Measurements from ENCODE around the gene HOXA3.

HOXA3 gene

DNA sequence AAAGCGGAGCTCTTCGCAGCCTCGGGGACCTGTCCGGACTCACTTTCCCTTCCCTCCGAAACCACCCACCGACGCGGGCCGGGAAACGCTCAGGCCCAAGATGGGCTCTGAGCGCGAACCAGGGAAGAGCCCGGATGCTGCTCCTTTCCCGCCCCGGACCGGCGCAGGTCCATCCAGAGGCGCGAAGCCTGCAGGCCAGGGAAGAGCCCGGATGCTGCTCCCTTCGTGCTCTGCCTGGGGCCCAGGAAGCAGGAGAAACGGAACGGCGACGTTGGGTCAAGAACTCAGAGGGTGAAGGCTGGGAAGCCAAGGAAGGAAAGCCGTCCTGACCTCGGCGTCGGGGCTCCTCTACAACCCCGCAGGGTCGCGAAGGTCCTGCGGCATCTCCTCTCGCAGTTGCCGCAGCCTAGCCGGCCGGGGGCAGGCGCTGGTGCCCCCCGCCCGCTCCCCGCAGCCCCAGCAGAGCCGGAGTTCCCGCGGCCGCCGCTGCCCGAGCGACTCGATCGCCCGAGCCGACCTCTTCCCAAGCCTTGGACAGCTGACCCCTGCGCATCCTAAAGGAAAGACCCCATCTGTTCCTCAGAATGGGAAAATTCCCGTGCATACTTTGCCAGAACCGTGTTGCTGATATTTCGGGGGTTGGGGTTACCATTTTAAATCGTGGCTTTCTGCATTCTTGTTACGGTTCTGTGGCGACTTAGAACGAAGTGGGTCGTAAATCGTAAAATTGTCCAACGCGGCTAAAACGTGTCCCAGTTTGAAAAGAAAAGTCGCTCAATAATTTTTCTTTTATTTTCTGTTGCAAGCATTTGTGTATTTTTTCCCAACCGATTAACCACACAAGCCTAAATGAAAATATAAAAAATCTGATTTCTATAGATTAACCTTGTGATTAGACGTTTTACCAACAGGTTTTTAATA lies 64.1 kb downstream of the HOXA3 start:
- DNase-seq (ENCODE audit: low read depth), result no peak

- no peak for DNase-seq (ENCODE audit: low read depth)
These were observed 68.7 kb downstream of the HOXA3 start for GRCh38 chr7:27083646-27084045.

- no peak for DNase-seq (ENCODE audit: low read depth)
These were observed 70.2 kb downstream of the HOXA3 start for GRCh38 chr7:27082171-27082570.

DNA sequence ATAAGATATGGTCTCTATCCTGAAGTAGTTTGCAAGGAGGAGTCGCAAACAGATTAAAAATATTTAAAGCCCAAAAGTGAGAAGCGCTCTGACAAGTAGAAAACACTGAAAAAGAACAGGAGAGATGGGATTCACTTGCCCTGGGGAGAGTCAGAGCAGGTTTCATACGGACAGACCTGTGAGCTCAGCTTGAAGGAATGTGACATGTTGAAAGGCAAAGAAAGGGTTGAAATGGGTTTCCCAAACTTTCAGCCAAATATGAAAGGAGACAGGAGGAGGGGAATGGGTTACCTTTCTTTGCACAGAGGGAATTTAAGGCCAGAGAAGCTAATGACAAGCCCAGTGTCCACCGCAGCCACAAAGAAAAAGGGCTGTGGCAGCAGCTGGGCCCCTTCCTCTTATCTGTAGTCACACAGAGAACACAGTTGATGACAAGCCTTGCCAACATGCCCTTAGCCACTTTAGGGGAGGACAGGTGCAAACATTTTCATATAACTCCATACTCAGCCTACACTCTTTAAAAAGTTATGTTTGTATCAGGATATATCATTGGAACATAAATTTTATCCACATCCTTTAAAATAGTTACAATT lies 71.4 kb downstream of the HOXA3 start:
- DNase-seq (ENCODE audit: low read depth), result no peak

DNA sequence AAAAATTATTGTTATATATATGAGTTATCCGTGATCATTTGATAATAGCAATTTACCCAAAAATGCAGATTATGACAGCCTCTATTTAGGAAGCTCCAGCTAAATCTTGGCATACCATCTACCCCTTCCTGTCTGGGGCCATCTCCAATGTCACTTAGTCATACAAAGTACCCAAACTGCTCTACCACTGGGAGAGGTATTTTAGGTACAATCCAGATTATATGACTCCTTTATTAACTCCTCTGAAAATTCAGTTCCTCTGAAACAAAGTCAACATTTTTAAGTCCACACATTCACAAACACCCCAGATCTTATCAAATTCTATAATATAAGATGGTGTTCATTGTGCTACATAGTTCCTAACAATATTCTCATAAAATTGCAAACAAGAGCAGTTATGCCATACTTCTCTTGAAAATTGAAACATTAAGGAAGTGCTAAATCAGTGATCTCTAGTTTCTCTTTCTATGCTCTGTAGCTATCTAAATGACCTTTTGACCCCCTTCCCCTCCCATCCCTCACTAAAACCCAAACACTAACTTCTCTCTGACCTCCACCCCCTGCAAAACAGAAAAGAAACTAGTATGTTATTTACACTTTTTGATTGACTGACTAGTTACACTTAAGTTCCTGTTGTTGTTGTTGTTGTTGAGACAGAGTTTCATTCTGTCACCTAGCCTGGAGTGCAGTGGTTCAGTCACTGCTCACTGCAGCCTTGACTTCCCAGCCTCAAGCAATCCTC lies 73.0 kb downstream of the HOXA3 start:
- DNase-seq (ENCODE audit: low read depth), result no peak

DNA sequence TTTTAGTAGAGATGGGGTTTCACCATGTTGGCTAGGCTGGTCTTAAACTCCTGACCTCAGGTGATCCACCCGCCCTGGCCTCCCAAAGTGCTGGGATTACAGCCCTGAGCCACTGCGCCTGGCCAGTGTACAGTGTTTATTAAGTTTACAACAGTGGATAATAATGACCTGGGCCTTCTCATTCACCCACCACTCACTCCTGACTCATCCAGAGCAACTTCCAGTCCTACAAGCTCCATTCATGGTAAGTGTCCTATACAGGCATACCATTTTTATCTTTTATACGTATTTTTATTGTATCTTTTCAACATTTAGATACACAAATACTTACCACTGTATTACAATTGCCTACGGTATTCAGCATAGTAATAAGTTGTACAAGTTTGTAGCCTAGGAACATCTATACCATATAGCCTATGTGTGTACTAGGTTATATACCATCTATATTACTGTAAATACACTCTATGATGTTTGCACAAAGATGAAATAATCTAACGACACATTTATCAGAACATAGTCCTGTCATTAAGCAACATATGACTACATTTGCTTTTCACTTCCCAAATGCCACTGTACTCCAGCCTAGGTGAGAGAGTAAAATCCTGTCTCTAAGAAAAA lies 73.7 kb downstream of the HOXA3 start:
- DNase-seq (ENCODE audit: low read depth), result no peak

- DNase-seq (ENCODE audit: low read depth), result no peak
These were observed 79.3 kb downstream of the HOXA3 start for GRCh38 chr7:27073076-27073475.

GRCh38 chr7:27071622-27072390 lies 80.6 kb downstream of the HOXA3 start:
- no peak for DNase-seq (ENCODE audit: low read depth)

DNA sequence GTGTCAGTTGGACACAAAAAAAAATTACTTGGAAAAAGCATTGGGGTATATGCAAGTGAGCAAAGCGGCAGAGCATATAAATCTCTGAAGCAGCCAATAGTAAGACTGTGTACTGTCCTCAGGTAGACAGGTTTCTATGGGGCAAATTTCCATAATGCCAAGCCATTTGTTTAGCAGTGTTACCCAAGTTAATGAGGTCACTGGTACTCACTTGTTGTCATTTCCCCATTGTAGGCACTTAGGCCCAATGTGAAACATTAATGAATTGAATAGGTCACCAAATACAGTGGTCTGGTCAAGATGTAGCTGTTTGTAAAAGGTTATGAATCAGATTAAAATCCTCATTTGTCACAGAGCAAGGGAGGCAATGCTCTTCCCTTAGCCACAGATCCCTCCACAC lies 84.1 kb downstream of the HOXA3 start:
- DNase-seq (ENCODE audit: low read depth), result no peak

GRCh38 chr7:27066148-27066547 lies 86.2 kb downstream of the HOXA3 start:
- no peak for DNase-seq (ENCODE audit: low read depth)

GRCh38 chr7:27065709-27066108 lies 86.7 kb downstream of the HOXA3 start:
- no peak for DNase-seq (ENCODE audit: low read depth)

DNA sequence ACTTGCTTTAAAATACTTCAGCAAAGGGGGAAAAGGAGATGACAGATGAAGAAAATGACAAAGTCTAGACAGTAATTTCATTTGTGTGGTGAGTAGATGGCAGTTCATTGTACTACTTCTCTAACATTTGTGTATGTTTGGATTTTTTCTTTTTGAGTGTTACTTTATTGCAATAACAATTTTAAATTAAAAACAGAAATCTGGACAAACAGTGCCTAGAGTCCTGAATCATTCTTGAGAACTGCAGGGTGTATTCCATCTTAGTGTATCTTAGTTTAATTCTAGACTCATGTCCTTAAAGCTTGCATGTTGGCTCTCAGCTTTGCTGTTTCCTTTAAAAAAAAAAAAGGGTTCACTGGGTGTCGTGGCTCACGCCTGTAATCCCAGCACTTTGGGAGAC lies 87.7 kb downstream of the HOXA3 start:
- DNase-seq (ENCODE audit: low read depth), result no peak

DNA sequence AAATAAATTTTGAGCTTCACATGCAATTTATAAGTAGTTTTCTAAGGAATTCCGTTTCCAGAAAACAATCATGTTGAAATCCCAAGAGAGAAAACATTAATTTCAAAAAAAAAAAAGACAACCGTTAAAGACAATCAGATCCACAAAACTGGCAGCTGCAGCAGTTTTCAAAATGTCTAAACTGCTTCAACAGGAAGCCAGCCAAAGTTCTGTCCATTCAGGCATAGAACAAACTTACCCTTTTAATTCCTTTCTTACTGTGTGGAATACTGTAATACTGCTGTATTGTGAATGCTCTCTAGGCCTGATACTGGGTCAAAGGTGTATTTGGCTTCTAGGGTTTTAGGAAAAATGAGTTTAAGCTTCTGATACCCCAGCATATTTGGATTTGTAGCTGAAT lies 88.2 kb downstream of the HOXA3 start:
- DNase-seq (ENCODE audit: low read depth), result no peak

DNA sequence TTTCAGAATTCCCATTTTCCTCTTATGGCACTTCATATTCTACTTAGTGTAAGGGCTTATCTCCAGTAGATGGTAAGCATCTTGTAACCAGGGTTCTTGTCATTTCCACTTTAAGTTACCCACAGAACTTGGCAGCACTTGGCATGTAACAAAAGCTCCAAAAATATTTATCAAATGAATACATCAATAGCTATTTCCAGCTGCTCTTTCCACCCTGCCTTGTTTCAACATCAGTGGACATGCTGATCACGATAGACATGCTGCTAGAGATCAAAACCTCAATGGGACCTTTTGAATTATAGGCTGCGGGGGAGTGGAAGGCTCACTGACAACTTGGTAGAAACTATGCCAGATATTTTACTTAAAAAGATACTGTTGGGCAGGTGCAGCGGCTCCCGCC lies 89.4 kb downstream of the HOXA3 start:
- DNase-seq (ENCODE audit: low read depth), result no peak

Data from activated gamma-delta T cell treated with anti-CD3 and anti-CD28 coated beads, Interleukin-2, amount 50 U/mL, for 16 hours (primary cell).